Inferior parietal cortex (tissue), 1 donor: ENCODE data around the gene G3BP2.
A peak's percentile ranks its signal among the peaks of the same experiment; 100 is the strongest.

ENCODE experiments used
- DNase-seq: peaks from one replicate; pipeline ENCODE4 v3.0.0-alpha.2; 2016; ENCODE audit errors: extremely low spot score

Gene G3BP2

DNA sequence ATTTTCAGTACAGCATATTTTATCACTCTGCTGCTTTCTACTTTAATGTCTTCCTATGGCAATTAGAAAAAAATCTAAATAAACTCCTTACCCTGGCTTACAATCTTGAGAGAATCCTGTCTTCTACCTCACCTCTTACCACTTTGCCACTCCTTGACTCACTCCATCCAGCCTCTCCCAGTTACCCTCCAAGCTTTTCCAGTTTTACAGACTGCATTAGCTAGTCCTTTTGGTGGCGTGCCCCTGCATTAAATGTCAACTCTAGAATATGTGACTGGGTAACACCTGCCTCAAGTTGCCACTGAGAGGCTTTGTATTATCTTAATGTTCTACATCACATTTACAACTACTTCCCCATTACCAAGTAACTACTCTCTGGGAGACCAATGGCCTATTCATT, 35.4 kb downstream of the G3BP2 start:
- no peak for DNase-seq

DNA sequence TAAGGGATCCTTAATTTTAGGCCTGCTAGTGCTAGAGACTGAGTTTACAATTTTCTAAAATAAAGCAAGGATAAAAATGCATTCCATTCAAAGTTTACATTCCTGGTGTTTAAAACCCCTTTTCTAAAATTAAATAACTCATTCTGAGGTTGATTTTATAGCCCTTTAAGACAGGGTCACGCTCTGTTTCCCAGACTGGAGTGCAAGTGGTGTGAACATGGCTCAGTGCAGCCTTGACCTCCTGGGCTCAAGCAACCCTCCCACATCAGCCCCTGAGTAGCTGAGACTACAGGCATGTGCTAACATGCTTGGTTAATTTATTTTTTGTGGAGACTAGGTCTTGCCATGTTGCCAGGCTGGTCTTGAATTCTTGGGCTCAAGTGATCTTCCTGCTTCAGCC, 36.0 kb downstream of the G3BP2 start:
- DNase-seq: no peak

DNA sequence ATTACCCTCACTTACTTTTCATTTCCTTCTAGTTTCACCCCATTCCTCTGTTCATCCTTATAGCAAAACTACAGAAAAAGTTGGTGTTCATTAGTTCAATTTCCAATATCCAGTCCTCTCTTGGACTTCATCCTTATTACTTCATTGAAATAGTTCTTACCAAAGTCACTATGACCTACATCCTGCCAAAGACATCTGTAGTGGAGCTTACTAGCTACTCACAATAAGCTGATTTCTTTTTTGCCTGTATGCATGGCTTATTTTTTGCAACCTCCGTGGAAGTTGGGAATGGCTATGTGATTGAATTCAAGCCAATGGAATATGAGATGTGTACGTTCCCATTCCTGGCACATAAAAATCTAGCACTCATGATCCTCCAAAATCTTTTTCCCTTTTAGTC, 38.3 kb downstream of the G3BP2 start:
- DNase-seq: no peak

DNA sequence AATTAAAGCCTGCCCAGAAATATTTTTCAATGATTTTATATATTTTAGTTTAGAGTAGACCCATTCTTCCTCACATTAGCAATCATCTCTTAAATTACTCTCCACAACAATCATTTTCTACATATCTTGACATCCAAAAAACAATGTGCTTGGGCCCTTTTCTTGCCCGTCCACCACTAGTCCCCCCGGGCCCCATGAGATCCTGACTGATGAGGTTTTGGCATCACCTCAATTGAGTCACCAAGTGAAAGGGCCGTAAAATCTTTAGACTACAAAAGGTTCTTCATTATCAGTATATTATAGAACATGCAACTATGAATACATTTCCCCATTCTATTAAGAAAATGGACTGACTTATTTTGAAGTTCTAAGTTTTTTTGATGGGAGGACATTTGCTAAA, 38.9 kb downstream of the G3BP2 start:
- no peak for DNase-seq

DNA sequence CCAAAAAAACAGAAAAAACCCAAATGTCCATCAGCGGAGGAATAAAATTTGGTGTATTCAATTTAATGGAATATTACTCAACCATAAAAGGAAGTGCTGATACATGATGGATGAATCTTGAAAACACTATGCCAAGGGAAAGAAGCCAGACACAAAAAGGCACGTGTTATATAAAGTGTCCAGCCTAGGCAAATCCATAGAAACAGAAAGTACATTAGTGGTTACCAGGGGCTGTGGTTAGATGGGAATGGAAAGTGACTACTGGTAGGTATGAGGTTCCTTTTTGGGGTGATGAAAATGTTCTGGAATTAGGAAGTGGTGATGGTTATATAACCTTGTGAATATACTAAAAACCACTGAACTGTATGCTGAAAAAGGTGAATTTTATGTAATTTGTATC, 39.4 kb downstream of the G3BP2 start:
- DNase-seq: no peak

DNA sequence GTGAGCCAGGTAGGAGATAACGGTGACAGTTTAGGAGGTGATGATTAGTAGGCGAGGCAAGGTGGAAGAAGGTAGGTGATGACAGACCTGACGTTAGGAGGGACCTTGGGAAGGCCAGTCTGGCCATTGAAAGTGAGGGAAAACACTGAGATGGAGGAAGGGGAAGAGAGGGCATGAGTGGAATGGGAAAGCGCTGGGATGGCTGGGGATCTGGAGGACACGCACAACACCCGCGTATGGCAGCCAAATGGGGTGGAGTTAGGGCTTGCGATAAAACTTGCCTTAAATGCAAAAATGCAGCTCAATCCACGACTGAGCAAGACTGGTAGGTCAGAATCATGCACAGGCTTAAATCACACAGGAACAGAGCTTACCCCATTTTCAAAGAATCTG, 42.3 kb downstream of the G3BP2 start:
- DNase-seq: peak; percentile 30

DNA sequence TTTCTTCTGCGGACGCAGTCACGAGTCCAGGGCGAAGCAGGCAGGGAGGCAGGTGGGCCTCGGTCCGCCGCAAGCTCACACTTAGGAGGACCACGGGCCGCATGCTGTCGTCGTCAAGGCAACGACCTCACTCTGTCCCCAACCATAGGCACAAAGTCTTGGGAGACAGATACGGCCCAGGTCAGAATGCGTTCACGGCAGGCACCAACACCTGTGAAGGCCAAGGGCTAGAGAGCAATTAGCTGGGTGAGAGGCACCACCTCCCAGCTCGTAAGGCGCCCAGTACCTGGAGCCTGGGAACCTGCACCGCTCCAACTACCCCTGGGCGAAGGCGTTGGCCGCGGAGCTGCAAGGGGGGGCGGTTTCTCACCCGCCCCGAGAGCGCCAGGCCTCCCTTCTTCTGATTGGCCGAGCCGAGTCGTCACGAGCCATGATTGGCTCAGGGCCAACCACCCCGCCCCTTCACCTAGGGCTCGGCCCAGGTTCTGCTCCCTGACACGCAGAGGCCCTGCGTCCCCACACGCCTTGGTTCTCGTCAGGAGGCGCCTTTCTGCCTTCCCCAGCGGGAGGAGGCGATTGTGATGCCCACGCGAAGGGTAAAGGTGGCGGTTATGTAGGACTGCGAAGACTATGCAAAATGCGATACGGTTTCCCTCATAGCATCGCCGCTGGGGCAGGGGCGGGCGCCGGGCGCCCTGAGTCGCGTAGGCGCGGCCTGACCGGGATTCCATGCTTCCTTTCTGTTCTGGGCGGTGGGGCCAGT, 42.9 kb downstream of the G3BP2 start, which contains the start of gene CDKL2:
Gene CDKL2, minus strand, starts transcription at position 355 of the 763 bp plus-strand sequence. CDS start 4,540 bp downstream, outside the sequence.
- DNase-seq: peak; percentile 70

DNA sequence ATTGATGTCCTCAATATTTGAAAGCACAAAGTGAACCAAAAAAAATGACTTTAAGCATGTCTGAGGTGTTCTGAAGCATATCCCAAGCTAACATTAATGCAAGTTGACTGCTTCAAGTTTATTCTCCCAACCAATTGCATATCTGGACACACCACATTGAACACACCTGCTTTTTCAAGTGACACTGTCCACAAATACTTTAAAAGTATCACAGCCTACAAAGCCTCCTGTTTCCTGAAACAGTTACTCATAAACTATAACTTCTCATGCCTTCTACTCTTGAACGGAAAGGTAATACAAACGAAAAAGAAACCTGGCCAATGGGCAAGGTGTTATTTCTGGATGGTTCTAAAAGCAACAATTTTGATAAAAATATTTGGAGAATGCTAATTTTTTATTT, 44.0 kb downstream of the G3BP2 start:
- DNase-seq: no peak

DNA sequence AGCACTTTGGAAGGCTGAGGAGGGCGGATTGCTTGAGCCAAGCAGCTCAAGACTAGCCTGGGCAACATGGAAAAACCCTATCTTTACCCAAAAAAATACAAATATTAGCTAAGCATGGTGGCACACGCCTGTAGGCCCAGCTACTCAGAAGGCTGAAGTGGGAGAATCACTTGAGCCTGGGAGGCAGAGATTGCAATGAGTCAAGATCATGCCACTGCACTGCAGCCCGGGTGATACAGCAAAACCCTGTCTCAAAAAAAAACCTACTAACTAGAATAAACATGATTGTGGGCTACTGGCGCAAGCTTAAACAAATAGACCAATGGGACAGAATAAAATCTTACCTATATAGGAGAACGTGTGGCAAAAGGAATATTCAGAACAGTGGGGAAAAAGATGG, 50.2 kb downstream of the G3BP2 start:
- DNase-seq: no peak

DNA sequence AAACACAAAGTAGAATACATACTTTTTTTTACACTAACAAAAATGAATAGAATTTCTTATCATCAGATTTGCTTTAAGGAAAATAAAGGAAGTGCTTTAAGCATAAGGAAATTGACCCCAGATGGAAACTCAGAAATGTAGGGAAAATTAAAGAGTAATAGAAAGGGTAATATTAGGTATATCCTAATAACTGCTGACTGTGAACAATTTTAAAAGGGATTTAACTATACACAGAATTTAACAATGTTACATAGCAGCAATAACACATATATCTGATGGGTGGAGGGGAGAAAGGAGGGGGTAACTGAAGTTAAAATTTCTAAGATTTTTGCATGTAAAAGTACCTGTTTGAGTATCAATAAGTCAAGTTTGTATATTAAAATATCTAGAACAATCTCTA, 51.5 kb downstream of the G3BP2 start:
- DNase-seq: no peak

DNA sequence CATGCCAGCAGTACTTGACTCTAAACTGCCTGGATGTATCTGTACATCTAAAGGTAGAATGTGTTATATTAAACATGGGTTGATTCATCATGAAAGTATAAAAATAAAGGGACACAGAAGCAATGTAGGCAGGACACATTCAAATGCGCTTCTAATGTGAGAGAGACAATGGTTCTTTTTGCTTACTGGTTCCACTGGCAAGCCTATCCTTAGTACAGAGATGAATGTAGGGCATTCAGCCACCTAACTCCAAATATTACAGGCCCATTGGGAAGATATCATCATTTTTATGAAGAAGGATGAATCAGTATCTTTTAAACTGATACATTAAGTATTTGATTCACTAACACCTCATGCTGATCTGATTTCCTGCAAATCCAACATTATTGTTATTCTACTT, 60.9 kb downstream of the G3BP2 start:
- peak; percentile 29 for DNase-seq

DNA sequence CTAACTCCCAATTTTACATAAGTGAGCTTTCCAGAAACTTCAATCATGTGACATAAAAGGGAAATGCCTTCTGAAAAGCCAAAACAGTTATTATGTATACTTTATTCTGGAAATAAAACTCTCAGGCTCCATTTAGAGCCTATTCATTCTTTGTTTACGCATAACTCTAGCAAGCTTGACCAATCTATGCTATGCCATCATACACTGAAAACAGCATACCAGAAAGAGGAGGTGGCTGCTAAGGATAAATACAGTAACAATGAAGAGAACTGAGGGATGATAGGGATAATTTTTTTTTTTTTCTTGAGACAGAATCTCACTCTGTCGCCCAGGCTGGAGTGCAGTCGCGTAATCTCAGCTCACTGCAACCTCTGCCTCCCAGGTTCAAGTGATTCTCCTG, 67.3 kb downstream of the G3BP2 start:
- no peak for DNase-seq

DNA sequence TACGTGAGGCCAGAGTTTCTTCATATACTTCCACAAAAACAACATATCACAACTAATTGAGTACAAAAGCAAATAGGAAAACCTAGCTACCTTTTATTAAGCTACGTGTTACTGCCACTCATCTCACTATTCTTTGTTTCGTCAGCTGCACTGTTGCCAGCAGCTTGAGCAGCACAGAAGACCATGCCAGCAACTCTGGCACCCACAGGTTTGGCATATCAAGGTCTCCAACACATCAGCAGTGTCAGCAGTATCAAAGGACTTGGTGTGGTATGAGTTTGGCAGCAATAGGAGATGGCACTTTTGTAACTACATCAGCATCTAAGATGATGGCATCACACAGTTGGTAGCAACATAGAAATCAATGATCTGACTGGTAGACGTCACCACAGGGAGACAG, 73.6 kb downstream of the G3BP2 start:
- DNase-seq: no peak

DNA sequence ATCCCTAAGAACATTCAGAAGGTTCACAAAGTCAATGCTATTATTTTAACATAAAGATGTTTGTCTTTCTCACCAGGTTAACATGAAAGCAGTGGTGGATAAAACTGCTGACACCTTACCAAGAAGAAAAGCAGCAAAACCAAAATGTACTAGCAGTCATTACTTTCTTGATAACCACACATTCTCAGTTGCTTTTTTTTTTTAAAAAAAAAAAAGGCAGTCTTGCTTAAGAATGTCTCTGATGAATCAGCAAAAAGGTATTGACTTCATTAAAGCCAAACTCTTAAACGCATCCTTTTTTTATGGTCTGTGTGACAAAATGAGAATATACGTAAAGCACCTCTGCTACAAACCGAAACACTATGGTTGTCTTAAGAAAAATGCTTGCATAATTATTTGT, 74.8 kb downstream of the G3BP2 start:
- DNase-seq: no peak

DNA sequence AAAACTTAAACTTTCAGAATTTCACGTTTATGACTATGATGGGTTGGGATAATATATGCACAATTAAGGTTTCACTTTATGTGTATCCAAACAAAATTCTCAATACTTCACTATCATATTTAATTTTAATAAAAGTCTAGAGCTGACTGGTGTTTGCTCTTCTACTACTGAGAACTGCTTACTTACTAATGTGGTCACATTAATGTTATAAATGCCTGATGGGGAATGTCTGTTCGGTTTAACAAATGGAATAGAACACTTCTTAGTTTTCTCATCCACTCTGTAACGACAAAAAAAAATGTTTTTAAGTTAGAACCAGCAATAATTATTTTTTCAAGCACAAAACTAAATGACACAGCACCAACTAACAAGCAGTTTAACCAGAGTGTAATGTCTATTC, 77.2 kb downstream of the G3BP2 start:
- no peak for DNase-seq

DNA sequence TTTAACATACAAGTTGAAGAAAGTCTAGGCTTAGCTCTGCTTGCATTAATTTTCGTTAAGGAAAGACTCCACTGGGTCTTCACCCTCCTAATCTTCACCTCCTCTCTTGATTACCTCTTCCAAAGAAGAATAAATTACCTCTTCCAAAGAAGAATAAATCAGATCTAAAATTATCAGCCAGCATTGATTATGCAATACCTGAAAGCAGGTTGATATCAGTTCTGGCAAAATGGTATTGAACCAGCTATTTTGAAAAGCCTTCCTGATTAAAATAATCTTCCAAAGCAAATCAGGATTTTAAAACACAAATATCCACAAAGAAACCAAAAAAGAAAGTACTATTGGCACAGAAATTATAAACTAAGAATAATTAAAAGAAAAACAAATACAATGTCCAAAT, 79.8 kb downstream of the G3BP2 start:
- DNase-seq: no peak
